NAMALWA (cell line): Measurements from ENCODE around the gene NFATC1.

Source experiments
- DNase-seq: peaks from one replicate; pipeline ENCODE4 v3.0.0-alpha.2; 2015; ENCODE audit warnings: low spot score

The NFATC1 gene

DNA sequence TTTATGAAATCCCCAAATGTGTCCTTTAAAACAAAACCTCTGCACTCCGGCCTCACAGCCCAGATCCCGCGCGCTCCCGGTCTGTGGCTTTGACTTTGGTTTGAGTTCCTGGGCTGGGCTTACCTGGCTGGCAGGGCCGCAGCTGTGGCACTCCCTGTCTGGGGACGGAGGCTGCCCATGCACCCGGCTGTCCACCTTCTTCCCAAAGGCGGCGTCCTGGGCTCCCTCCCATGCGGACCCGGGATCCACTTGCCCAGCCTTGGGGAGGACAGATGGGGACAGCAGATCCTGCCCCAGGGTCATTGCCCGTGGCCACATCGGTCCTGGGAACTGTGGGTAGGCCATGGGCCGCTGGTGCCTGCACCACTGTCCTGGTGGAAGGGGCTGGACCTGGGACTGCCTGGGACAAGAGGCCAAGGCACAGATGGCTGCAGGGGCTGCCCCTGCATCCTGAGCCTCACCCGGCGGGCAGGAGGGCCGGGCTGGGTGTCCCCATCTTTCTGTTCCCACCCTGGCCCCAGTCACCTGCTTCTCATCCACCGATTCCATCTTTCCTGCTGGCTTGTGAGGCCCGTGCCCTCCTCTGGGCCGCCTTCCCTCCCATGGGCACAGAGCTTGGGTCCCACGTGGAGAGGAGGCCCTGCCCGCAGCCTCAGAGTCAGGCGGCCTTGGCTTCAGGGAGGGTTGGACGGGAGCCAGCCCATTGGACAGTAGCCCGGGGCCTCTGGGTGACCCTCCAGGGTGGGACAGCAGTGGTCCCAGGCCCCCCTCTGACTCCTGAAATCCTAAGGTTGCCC is 27.7 kb downstream of the NFATC1 start:
- no peak for DNase-seq

DNA sequence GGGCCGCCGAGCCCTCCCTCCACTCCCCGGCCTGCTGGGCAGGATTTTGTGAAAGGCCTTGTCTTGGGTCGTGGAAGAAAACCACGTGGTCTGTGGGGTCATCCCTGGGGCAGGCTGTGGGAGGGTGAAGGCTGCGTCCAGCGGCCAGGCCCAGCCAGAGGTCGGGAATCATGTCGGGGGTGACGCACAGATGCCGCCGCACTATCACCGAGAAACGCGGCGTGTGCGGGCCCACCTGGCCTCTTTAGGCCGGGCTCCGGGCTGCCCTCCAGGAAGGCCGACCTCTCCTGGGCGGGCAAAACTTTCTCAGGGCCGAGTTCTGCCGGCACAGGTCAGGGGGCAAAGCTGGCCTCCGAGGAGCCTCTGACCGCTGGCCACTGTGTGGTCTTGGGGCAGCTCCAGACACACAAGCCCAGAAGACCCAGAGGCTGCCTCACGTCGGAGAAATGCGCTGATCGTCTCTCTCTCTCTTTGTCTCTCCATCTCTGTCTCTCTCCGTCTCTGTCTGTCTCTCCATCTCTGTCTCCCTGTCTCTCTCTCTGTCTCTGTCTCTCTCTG is 28.4 kb downstream of the NFATC1 start:
- no peak for DNase-seq

DNA sequence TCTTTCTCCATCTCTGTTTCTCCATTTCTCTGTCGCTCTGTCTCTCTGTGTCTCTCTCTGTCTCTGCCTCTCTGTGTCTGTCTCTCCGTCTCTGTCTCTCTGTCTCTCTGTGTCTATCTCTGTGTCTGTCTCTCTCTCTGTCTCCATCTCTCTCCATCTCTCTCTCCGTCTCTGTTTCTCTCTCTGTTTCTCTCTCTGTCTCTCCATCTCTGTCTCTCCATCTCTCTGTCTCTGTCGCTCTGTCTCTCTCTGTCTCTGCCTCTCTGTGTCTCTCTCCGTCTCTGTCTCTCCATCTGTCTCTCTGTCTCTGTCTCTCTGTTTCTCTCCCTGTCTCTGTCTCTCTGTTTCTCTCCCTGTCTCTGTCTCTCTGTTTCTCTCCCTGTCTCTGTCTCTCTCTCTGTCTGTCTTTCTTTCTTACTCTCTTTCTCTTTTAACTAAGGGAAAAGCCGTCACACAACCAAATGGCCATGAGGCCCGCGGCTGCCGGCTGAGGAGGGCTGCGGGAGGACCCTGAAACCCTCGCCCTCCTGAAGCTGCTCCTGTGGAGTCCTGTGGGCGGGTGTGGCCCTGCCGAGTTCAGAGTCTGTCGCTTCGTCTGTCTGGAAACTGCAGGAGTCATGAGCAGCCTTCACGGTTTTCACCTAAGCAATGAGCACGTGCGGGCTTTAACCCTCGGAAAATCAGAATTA is 29.3 kb downstream of the NFATC1 start:
- no peak for DNase-seq

DNA sequence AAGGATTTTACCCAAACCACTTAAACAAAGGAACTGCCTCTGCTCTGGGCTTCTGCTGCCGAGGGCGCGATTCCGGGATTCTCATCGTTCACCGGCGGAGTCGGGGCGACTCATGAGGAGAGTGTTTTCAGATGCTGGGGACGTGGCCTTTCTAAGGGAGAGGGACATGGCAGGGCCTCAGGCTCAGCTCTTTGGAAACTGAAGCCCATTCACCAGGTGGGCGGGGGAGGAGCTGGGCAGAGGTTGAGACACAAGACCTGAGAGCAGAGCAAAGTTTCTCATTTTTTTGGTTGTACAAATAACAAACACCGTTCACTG is 29.8 kb downstream of the NFATC1 start:
- no peak for DNase-seq

DNA sequence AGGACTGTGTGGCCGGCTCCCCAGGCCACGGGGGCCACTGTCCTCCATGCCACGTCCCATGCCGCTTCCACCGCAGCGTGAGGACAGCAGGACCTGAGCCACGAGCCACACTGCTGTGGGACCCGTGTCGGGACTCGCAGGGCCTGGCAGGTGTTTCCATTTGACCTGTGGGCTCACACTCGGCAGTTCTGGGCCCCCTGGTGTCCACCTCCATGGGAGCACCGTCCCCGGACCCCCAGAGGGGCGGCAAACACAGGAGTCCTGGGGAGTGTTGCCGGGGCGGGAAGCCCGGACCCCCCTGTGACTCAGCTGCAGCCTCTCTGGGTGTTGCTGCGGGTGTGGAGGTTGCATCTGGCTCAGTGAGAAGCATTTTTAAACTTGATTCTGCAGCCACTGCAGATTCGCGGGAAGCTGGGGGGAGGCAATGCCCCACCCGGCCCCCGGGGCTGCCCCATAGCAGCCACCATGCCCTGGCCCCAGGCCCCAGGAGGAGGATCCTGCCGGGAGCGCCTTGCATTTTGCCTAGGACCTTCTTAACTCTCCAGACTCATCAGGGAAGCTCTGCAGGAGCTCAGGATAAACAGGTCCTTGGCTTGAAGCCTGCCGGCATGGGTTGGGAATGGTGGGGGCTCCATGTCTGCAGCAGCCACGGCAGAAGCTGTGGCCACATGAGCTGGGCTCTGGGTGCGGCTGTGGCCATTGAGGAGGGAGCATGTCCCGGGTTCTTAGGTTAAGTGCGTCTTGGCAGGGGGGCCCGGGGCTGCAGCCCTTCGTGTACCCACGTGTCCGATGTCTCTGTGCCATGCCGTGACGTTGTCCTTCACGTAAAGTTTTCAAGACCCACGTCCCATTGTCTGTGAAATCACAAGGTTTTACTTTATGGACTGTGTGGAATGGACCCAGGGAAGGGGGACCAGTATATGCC is 30.9 kb downstream of the NFATC1 start:
- no peak for DNase-seq

DNA sequence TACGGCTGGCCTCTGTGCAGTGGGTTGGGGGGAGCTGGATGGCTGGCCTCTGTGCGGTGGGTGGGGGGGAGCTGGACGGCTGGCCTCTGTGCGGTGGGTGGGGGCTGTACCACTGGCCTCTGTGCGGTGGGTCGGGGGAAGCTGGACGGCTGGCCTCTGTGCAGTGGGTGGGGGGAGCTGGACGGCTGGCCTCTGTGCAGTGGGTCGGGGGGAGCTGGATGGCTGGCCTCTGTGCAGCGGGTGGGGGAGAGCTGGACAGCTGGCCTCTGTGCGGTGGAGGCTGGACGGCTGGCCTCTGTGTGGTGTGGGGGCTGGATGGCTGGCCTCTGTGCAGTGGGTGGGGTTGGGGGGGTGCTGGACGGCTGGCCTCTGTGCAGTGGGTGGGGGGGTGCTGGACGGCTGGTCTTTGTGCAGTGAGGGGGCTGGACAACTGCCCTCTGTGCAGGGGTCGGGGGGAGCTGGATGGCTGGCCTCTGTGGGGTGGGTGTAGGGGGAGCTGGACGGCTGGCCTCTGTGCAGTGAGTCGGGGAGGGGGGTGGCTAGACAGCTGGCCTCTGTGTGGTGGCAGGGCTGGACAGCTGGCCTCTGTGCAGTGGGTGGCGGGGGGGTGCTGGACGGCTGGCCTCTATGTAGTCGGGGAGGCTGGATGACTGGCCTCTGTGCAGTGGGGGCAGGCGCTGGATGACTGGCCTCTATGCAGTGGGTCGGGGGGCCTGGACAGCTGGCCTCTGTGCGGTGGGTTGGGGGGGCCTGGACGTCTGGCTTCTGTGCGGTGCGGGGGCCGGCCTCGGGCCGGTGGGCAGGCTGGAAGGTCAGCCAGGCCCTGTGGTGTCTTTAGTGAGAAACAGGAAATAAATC is 31.9 kb downstream of the NFATC1 start:
- DNase-seq, result no peak

DNA sequence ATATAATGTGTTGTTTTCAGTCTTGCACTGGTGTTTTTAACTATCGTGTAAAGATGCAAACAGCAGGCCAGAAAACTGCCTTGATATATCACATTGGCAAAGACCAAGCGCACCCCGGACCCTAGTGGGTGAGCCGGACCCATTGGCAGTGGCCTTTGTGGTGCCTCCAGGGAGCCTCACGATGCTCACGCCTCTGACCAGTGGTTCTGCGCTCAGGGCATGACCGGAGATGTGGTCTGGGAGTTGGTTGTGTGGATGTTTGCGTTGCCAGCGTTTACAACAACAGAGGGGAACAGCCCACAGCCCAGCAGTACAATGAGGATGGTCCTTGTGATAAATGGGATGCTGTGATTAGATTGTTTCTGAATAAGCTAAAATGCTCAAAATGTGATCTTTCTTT is 32.6 kb downstream of the NFATC1 start:
- no peak for DNase-seq

DNA sequence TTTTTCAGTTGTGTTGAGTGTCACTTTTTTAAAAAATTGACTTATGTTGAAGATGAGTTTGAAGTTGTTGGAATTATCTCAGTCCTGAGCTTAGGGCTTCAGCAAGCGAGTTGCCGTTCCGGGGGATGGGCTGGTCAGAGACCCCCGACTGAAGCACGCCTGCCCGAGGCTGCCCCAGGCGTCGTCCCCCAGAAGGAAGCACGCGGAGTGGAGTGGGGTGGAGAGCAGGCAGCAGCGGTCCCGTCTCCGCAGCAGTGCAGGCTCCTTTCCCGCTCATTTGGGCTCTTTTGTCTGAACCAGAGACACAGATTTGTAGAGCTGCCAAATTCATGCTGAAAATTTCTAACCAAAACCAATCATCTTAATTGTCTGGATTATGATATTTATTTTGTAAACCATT is 33.7 kb downstream of the NFATC1 start:
- DNase-seq, result no peak

DNA sequence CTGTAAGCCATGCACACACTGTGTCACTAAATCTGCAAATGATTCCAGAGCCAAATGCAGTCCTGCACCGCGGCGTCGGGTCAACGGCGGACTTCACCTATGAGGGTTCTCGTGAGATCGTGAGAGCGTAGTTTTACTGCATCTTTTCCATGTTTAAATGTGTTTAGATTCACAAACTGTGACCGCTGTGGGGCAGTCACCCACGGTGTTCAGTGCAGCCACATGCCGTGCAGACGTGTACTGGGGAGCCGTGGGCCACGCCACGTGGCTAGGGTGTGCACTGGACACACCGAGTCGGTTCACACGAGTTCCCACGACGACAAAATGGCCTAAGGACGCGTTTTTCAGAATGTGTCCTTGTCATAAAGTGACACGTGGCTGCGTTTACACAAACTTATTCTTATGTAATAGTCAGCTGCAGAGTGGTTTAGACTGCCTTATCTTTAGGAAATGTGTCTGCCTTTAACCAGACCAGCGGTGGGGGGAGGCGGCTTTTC is 34.1 kb downstream of the NFATC1 start:
- no peak for DNase-seq

DNA sequence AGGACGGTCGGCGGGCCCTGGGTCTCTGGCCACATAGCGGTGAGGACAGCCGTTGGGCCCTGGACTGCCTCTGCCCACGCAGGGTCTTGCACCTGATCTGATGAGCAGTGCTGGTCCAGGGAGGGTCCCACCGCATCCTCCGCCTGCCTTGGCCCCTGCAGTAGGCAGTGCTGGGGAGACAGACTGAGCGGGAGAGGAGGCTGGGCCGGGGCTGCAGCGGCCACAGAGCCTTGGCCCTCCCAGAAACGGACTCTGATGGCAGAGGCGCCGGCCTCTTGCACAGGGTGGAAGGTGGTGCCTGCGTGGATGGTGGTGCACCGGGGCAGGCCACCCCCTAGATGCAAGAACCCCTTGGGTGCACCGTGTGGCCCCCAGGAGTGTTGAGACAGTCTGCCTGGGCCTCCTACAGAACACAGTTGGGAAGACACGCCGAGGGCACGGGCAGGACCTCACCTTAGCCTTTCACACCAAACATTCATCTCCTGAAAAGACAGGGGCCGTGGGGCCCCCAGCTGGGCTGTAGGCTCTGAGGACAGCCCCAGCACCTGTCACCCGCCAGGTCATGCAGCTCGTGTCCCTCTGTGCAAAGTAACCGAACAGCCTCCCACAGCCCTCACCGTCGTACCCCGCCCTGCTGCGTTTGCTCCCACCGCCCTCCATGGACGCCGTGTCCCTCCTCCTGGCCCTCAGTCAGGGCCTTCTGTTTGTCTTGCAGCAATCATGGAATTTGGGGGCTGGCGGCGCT is 36.8 kb downstream of the NFATC1 start:
- no peak for DNase-seq

DNA sequence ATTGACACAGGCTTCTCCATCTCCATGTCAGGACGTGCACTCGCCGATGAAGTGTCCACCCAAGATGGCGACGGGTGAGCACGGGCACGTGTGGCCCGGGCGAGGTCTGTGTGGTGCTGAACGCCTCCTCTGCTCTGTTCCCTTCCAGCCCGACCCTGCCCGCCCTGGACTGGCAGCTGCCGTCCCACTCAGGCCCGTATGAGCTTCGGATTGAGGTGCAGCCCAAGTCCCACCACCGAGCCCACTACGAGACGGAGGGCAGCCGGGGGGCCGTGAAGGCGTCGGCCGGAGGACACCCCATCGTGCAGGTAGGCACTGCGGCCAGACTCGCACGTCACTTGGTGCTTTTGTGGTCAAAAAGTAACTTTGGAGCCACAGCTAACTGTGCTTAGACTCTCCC is 37.7 kb downstream of the NFATC1 start:
- no peak for DNase-seq

DNA sequence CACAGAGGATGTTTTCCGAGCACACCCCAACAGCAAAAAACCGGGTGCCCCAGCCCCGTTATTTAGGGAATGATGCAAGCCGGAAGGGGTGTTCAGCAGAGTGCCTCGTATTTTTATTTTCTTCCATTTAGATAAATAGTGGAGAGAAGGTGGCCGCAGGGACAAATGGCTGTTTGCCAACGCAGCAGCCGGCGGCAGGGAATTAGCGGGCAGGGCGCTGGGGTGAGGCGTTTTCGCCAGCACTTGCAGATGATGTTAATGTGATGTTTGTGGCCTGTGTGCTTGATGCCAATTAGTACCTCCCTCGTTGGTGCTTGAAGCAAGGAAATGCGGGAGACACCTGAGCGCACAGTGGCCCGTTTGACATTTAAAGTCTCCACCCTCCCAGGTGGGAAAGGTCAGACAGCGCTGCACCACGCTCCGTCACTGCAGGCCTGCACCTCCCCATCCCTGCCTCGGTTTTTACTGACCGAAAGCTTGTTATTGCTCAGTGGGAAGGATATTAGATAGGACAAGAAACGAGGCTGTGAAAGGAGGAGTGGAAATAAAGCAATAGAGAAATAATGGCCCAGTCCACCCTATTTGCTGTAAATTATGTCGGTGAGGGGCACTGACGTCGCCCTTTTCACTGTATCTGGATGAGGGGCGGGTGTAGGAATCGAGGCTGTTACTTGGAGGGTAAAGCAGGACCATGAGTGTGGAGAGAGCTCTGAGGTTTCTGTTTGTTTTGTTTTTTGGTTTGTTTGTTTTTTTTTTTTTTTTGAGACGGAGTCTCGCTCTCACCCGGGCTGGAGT is 39.1 kb downstream of the NFATC1 start:
- DNase-seq, result no peak

DNA sequence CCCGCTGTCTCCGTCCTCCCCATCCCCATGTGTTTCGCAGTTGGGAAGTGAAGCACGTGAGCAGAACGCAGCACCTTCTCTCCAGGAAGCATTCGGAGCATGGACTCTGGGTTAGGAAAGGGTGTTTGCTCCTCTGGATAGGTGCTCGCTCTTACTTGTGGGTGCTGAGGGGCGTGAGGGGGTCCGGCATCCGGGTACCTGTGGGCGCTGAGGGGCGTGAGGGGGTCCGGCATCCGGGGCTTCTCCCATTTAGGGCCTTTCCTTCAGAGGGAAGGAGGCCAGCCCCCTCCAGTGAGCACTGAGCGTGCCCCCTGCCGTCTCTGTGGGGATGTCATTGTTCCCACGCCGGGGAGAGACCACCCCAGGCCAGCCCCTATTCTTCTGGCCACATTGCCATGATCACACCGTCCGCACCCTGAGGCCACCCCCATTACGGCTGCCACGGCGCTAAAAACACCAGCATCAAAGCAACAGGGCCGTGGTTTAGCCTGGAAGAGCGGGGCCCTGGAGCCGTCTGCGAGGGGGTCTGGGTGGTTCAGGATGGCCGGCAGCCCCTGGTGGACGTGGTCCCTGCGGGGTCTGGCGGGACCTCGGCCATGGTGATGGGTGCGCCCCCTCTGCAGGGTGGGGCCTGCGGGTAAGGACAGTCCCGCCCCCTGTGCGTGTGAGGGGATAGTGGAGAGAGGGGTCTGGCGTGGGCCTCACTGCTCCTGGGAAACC is 41.0 kb downstream of the NFATC1 start:
- DNase-seq, result no peak

DNA sequence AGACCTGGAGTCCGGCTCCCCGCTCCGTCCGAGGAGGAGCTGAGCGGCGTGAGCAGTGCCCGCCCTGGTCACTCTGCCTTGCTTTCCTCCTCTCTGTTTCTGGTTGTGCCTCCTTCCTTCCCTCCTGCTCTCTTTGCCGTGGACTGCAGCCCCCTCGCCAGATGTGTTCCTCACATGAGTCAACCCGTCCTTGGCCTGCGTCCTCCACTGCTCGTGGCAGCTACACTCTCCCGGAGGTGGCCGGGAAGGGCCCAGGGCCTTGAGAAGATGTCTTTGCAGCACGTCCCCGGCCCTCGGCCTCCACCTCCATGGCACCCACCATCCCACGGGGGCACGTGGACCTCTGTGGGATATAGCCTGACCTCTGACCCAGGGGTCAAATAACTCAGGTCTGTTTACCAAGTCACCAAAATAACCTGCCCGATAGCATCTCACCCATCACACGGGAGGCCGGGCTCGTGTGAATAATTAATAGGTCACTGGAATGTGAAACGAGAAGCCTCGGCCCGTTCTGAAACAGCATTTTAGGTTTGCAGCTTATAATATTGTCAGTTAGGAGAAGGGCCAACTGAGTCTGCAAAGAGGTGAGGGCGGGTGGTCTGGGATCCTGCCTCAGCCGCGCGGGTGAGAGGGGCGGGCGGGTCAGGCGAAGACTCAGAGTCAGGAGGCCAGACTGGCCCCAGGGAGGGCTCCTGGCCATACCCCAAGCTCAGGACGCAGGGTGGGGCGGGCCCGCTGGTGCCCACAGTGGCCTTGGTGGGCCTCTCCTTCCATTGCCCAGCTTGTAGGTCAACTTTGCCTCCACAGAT is 42.6 kb downstream of the NFATC1 start:
- DNase-seq, result no peak

DNA sequence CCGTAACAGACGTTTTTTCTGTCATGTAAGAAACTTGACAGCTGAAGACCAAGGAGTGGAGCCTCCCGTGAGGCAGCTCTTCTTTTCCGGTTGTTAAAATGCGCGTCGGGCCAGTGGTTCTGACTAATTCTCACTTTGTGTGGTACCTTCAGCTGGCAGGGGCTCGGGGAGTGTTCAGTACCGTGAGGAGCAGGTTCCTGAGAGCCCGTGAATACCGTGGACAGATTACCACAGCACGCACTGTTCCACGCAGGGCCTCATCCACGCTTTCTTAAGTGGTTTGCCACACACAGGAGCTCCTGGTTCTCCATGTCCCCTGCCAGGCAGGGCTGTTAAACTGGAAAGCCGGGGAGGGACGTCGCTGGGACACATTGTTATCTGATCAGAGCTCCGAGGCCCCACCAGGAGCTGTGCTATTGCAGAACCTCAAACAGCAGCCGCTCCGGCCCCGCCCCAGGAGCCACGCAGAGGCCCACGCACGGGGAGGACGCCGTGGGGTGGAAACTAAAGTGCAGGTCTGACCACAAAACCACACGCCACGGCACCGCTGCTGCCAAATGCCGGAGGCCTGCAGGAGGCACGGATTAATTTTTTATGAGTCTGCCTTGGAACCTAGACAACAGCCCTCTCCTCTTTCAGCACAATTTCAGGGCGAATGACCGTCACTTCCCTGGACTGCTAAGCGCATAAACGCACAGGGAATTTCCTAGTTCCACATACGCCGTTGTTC is 43.3 kb downstream of the NFATC1 start:
- no peak for DNase-seq

DNA sequence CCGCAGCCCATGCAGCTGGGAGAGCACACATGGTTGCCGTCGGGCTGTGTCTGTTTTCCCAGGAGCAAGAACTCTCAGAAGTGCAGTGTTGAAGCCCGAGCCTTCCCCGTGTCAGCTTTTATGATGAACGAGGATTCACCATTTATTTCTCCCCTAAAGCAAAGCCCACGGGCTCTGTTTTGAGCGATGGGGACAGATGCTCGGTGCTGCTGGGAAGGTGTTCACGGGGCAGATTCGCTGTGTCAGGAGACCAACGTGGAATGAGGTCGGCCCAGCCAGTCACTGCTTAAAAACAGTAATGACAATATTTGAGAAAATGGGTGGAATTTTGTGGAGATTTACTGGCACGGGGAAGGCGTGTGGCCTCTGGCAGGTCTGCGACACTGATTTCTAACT is 43.9 kb downstream of the NFATC1 start:
- no peak for DNase-seq

DNA sequence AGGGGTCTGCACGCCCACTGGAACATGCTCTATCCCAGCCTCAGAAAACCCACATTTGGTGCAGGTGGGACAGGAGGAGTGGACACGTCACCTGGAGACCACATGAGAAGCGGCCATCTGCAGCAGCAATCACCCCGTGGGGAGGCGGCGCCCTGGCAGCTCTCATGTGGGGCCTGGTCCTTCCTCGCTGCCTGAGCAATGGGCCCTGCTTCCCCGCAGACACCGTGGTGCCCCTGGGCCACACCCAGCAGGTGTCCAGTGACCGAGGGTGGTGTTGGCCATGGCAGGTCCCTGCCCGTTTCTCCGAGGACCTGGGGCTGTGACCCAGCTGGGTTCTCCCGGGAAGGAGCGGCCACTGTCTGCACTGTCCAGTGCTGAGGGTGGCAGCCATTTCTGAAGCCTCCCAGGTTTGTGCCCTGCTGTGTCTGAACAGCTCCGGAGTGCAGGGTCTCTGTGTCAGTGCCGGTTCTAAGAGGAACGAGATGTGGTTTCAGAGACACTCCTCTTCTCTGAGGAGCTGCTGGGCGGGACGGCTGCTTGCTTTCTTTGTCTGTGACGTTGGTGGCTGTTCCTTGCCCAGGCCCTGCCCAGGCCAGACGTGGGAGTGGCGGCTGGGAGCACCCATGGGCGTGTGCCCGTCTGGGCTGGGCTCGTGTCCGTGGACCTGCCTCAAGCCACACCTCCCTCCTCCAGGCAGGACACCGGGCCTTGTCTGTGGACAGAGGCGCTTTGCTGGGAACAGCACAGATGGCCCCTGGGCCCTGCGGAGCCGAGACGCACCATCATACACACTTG is 44.8 kb downstream of the NFATC1 start:
- DNase-seq, result no peak
